ENCODE data around the gene CFAP90.

DNA sequence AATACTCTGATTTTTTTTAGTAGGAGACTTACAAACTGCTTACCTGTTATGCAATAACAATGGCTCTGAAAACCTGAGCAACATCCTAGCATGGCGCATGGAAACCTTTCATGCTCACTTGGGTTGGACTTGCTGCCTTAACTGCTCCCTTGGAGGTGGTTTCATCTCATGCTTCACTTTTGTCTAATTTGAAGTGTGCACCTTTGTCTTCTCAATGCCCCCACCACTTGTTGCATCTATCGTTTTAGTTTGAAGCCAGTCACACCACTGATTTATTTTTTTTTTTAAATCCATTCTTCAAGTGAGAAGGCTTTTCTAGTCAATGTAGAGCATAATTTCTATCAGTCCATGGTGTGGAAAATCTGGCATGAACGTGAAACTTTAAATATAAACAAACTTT, 63.2 kb downstream of the CFAP90 start:
- no peak for TF ChIP-seq POLR2AphosphoS5 (IDR thresholded peaks at IDR 0.05)
- TF ChIP-seq, protein P1, sequence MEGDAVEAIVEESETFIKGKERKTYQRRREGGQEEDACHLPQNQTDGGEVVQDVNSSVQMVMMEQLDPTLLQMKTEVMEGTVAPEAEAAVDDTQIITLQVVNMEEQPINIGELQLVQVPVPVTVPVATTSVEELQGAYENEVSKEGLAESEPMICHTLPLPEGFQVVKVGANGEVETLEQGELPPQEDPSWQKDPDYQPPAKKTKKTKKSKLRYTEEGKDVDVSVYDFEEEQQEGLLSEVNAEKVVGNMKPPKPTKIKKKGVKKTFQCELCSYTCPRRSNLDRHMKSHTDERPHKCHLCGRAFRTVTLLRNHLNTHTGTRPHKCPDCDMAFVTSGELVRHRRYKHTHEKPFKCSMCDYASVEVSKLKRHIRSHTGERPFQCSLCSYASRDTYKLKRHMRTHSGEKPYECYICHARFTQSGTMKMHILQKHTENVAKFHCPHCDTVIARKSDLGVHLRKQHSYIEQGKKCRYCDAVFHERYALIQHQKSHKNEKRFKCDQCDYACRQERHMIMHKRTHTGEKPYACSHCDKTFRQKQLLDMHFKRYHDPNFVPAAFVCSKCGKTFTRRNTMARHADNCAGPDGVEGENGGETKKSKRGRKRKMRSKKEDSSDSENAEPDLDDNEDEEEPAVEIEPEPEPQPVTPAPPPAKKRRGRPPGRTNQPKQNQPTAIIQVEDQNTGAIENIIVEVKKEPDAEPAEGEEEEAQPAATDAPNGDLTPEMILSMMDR (IDR thresholded peaks at IDR 0.05): no peak

Data from stomach (tissue), 4 donors.